ENCODE data around the gene EBF3. TPM values are rescaled to one million over a fixed set of nuclear protein-coding genes. Genes with fewer than 3 reads are reported as not detected.

Gene EBF3
- total RNA-seq, 1 experiment from 2014 or later, result 0.12 TPM

DNA sequence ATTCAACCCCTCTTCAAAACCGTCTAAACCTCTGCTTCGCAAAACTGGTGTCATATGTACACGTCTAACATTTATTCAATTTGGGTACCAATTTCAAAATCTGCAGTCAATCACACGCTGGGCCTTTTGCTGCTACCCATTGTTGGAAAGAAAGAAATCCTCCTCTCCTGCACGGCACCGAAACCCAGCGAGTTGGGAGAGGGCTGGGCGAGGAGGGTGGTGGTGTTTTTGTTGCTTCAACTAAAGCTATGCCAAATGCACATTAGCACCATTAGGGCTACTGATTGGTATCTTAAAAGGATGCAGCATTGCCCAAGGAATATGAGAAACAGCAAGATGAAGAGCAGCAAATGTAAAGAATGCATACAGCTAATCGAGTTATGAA, 7.8 kb downstream of the EBF3 start:
- no peak overlapping the region for H2AFZ ChIP-seq (ENCODE audit: low read depth, low read length, poor library complexity, severe bottlenecking)
- no peaks in the 10 kb centered on the region for H4K20me1 ChIP-seq (ENCODE audit: insufficient read depth)
- DNase-seq (ENCODE audit: low read depth, low spot score), result no peak
- no TSS peak for BruUV-seq (replicated peaks)
- H3K27ac ChIP-seq (ENCODE audit: low read depth, low read length), result no peak overlapping the region
- no peak for ATAC-seq
- no peaks in the 10 kb centered on the region for H3K27me3 ChIP-seq (ENCODE audit: insufficient read depth, low read length)
- H3K9ac ChIP-seq (ENCODE audit: low read length), result no peak overlapping the region
- no peak overlapping the region for H3K4me3 ChIP-seq (replicated peaks in 1 of 2; ENCODE audit: low read depth in 1 of 2, low read length in 2 of 2)
- H3K4me1 ChIP-seq (ENCODE audit: control insufficient read depth in 1 of 2, insufficient read depth in 2 of 2, low read length in 2 of 2), result no peaks in the 10 kb centered on the region
- H3K79me2 ChIP-seq (ENCODE audit: insufficient read depth, low read length), result no peaks in the 10 kb centered on the region
- no peaks in the 10 kb centered on the region for H3K9me3 ChIP-seq (ENCODE audit: control insufficient read depth in 1 of 2, insufficient read depth in 1 of 2, low read depth in 1 of 2, low read length in 2 of 2)
- H3K4me2 ChIP-seq (ENCODE audit: low read length), result no peak overlapping the region
- CTCF ChIA-PET, result no interaction called here
- H3K9me2 ChIP-seq (ENCODE audit: insufficient read depth), result no peaks in the 10 kb centered on the region
- RAD21 ChIA-PET (ENCODE audit: low non-redundant PET in 1 of 2, low total read pairs in 2 of 2, uncharacterized antibody in 2 of 2, unreplicated experiment in 2 of 2), result no interaction called here
- TF ChIP-seq TCF7L2 (IDR thresholded peaks at IDR 0.05; ENCODE audit: borderline replicate concordance, extremely low read depth, insufficient read depth, insufficient read length) (no peak), CEBPB (IDR thresholded peaks at IDR 0.05; ENCODE audit: low read depth) (no peak), RAD21 (IDR thresholded peaks at IDR 0.05; ENCODE audit: low read depth) (no peak), SIN3A (IDR thresholded peaks at IDR 0.05; ENCODE audit: low read depth) (no peak), EGR1 (IDR thresholded peaks at IDR 0.05; ENCODE audit: low read depth) (no peak), ZFX (IDR thresholded peaks at IDR 0.05) (no peak), SP1 (IDR thresholded peaks at IDR 0.05; ENCODE audit: low read depth) (no peak), MAX (IDR thresholded peaks at IDR 0.05) (no peak), ZNF274 (IDR thresholded peaks at IDR 0.05; ENCODE audit: low read depth, low read length) (no peak), ELF1 (IDR thresholded peaks at IDR 0.05; ENCODE audit: borderline replicate concordance, low read depth) (no peak), SRF (IDR thresholded peaks at IDR 0.05; ENCODE audit: low read depth) (no peak), EZH2 (IDR thresholded peaks at IDR 0.05) (no peak), FOSL1 (IDR thresholded peaks at IDR 0.05; ENCODE audit: low read depth) (no peak), JUND (IDR thresholded peaks at IDR 0.05) (no peak), EZH2phosphoT487 (IDR thresholded peaks at IDR 0.05; ENCODE audit: borderline replicate concordance) (no peak), POLR2A (IDR thresholded peaks at IDR 0.05; ENCODE audit: borderline replicate concordance, extremely low read depth, insufficient read depth, insufficient read length) (no peak)
- TF ChIP-seq, protein P1, sequence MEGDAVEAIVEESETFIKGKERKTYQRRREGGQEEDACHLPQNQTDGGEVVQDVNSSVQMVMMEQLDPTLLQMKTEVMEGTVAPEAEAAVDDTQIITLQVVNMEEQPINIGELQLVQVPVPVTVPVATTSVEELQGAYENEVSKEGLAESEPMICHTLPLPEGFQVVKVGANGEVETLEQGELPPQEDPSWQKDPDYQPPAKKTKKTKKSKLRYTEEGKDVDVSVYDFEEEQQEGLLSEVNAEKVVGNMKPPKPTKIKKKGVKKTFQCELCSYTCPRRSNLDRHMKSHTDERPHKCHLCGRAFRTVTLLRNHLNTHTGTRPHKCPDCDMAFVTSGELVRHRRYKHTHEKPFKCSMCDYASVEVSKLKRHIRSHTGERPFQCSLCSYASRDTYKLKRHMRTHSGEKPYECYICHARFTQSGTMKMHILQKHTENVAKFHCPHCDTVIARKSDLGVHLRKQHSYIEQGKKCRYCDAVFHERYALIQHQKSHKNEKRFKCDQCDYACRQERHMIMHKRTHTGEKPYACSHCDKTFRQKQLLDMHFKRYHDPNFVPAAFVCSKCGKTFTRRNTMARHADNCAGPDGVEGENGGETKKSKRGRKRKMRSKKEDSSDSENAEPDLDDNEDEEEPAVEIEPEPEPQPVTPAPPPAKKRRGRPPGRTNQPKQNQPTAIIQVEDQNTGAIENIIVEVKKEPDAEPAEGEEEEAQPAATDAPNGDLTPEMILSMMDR (IDR thresholded peaks at IDR 0.05 in 2 of 3, conservative IDR thresholded peaks at IDR 0.05 in 1 of 3; ENCODE audit: borderline replicate concordance in 1 of 3, insufficient read depth in 1 of 3, low read depth in 2 of 3, low read length in 2 of 3), result no peak
- TF ChIP-seq, protein P2, sequence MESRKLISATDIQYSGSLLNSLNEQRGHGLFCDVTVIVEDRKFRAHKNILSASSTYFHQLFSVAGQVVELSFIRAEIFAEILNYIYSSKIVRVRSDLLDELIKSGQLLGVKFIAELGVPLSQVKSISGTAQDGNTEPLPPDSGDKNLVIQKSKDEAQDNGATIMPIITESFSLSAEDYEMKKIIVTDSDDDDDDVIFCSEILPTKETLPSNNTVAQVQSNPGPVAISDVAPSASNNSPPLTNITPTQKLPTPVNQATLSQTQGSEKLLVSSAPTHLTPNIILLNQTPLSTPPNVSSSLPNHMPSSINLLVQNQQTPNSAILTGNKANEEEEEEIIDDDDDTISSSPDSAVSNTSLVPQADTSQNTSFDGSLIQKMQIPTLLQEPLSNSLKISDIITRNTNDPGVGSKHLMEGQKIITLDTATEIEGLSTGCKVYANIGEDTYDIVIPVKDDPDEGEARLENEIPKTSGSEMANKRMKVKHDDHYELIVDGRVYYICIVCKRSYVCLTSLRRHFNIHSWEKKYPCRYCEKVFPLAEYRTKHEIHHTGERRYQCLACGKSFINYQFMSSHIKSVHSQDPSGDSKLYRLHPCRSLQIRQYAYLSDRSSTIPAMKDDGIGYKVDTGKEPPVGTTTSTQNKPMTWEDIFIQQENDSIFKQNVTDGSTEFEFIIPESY (IDR thresholded peaks at IDR 0.05; ENCODE audit: extremely low read depth, insufficient replicate concordance, low read length), result no peak
- TF ChIP-seq, protein P3, sequence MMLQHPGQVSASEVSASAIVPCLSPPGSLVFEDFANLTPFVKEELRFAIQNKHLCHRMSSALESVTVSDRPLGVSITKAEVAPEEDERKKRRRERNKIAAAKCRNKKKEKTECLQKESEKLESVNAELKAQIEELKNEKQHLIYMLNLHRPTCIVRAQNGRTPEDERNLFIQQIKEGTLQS (IDR thresholded peaks at IDR 0.05), result no peak
- no peaks in the 10 kb centered on the region for H3K36me3 ChIP-seq (ENCODE audit: control insufficient read depth in 1 of 2, insufficient read depth in 2 of 2, low read length in 2 of 2)
- intact Hi-C loops (cut with micrococcal nuclease), result no loop called here
- POLR2A ChIA-PET, result no interaction called here

Data from HCT116 (cell line).